OCI-LY7 (cell line): ENCODE results near the gene ATP6V0D1. TPM values are rescaled to one million over a fixed set of nuclear protein-coding genes. Genes with fewer than 3 reads are reported as not detected.

ENCODE experiments used
- BruUV-seq: library from RNA; stranded (reverse); fragments of 400-500 nt; replicated peaks from 2 replicates; lab custom pipeline; 2021; lab: Mats Ljungman, UMichigan
- CTCF ChIA-PET: fragments of 300-600 bp; sonication (Branson Sonifier 250); formaldehyde crosslinking; loops from one replicate; lab custom pipeline; 2022; ENCODE audit warnings: antibody characterized with exemption; ENCODE audit not compliant: unreplicated experiment; lab: Charles Lee
- POLR2A ChIA-PET: fragments of 300-600 bp; sonication (Branson Sonifier 250); formaldehyde crosslinking; loops from one replicate; lab custom pipeline; 2022; ENCODE audit warnings: antibody characterized with exemption; lab: Charles Lee
- DNase-seq: peaks from one replicate; pipeline ENCODE4 v3.0.0-alpha.2; 2015; ENCODE audit warnings: low spot score
- H2AFZ ChIP-seq: fragments of 200-600 bp; sonication (generic), shearing (Covaris generic); 2 replicates; pipeline ENCODE4 v1.6.1; 2014; ENCODE audit warnings: mild to moderate bottlenecking, antibody characterized with exemption, low read length, moderate library complexity
- H3K27ac ChIP-seq: fragments of 200-600 bp; sonication (generic); 2 replicates; pipeline ENCODE4 v1.5.1; 2014; ENCODE audit warnings: mixed run types, low read depth, mild to moderate bottlenecking, moderate library complexity, low read length, inconsistent platforms; ENCODE audit not compliant: poor library complexity, severe bottlenecking
- H3K36me3 ChIP-seq: fragments of 200-600 bp; sonication (generic); 2 replicates; pipeline ENCODE4 v1.6.1; 2014; ENCODE audit warnings: mild to moderate bottlenecking, antibody characterized with exemption, low read length, moderate library complexity, mixed read lengths; ENCODE audit not compliant: insufficient read depth
- H3K4me1 ChIP-seq: fragments of 200-600 bp; sonication (generic); 2 replicates; pipeline ENCODE4 v1.5.1; 2014; ENCODE audit warnings: mild to moderate bottlenecking, low read length; ENCODE audit not compliant: insufficient read depth, poor library complexity, severe bottlenecking
- H3K4me2 ChIP-seq: fragments of 200-600 bp; sonication (generic); 2 replicates; pipeline ENCODE4 v1.6.1; 2014; ENCODE audit warnings: mild to moderate bottlenecking, low read length
- H3K4me3 ChIP-seq: fragments of 200-600 bp; sonication (generic); 2 replicates; pipeline ENCODE4 v1.5.1; 2014; ENCODE audit warnings: mild to moderate bottlenecking, low read depth, low read length; ENCODE audit not compliant: poor library complexity, severe bottlenecking
- H3K79me2 ChIP-seq: fragments of 200-600 bp; sonication (generic); 2 replicates; pipeline ENCODE4 v1.6.1; 2016; ENCODE audit warnings: low read depth, mild to moderate bottlenecking, low read length, moderate library complexity, mixed read lengths; ENCODE audit not compliant: insufficient read depth
- H3K9me2 ChIP-seq: fragments of 200-600 bp; sonication (generic); 2 replicates; pipeline ENCODE4 v1.6.1; 2016; ENCODE audit warnings: mild to moderate bottlenecking, low read length, mixed read lengths; ENCODE audit not compliant: insufficient read depth
- H3K9me3 ChIP-seq: fragments of 200-600 bp; sonication (generic); 2 replicates; pipeline ENCODE4 v1.6.1; 2014; ENCODE audit warnings: mild to moderate bottlenecking, mixed run types, low read length, mixed read lengths
- H4K20me1 ChIP-seq: fragments of 200-600 bp; sonication (generic); 2 replicates; pipeline ENCODE4 v1.6.1; 2014; ENCODE audit warnings: mild to moderate bottlenecking, antibody characterized with exemption, low read length, moderate library complexity, mixed read lengths; ENCODE audit not compliant: insufficient read depth
- CTCF ChIP-seq: fragments of 200-600 bp; sonication (generic); conservative IDR thresholded peaks from 2 replicates; pipeline ENCODE4 v1.5.1; 2014; ENCODE audit warnings: mild to moderate bottlenecking, antibody characterized with exemption, low read length, moderate library complexity, mixed read lengths
- EZH2phosphoT487 ChIP-seq: fragments of 200-600 bp; sonication (generic); IDR thresholded peaks from 2 replicates; pipeline ENCODE4 v1.6.1; 2018; ENCODE audit warnings: low read depth, borderline replicate concordance, mild to moderate bottlenecking, mixed run types, antibody characterized with exemption, low read length, moderate library complexity, mixed read lengths
- intact Hi-C: fragments of 100-400 bp; cut with micrococcal nuclease; formaldehyde crosslinking; loops from one replicate; pipeline ENCODE4 v1.10.0; 2022; ENCODE audit not compliant: unreplicated experiment
- total RNA-seq, 2 experiments: library from RNA; depleted of rRNA in 1 of 2; stranded (reverse); fragments of >200 nt in 1 of 2; shearing (Covaris generic) in 1 of 2; gene quantifications; 2 replicates each; pipeline ENCODE4 v1.2.3, GENCODE V29; 2014 to 2022

Gene ATP6V0D1
- total RNA-seq, 2 experiments from 2014 or later = 24.4 to 38.0 TPM

- Histone ChIP-seq H3K79me2 (no peaks in the 10 kb centered on the region), H3K4me3 (no peak overlapping the region), H2AFZ (no peak overlapping the region), H3K9me3 (no peaks in the 10 kb centered on the region), H3K36me3 (peaks cover 4% of the 10 kb centered on the region; the same call in 1 of the 2 replicates), H3K4me1 (no peaks in the 10 kb centered on the region), H4K20me1 (no peaks in the 10 kb centered on the region; the same call in 1 of the 2 replicates), H3K9me2 (no peaks in the 10 kb centered on the region), H3K4me2 (no peak overlapping the region), H3K27ac (no peak overlapping the region)
- CTCF ChIA-PET = no interaction called here
- no TSS peak for BruUV-seq
- TF ChIP-seq EZH2phosphoT487 = no peak
- TF ChIP-seq CTCF = no peak
- intact Hi-C loops = no loop called here
- POLR2A ChIA-PET = interaction anchor here (0.7 kb wide), 1 partner anchor 525 kb away, joined by 3 read pairs; no protein-coding TSS in a partner anchor
- no peak for DNase-seq
Observed at GRCh38 chr16:67454104-67454503, 26.9 kb downstream of the ATP6V0D1 start.

- POLR2A ChIA-PET = no interaction called here
Observed at GRCh38 chr16:67451704-67452435, 29.1 kb downstream of the ATP6V0D1 start.

More at GRCh38 chr16:67451704-67452435, 29.1 kb downstream of the ATP6V0D1 start:
- TF ChIP-seq EZH2phosphoT487 (no peak), CTCF (no peak)
- Histone ChIP-seq H3K4me3 (no peak overlapping the region), H3K36me3 (peaks cover 4% of the 10 kb centered on the region; the same call in 1 of the 2 replicates), H3K9me2 (no peaks in the 10 kb centered on the region), H3K4me2 (no peak overlapping the region), H3K27ac (no peak overlapping the region), H3K4me1 (no peaks in the 10 kb centered on the region), H3K79me2 (no peaks in the 10 kb centered on the region), H2AFZ (no peak overlapping the region), H4K20me1 (no peaks in the 10 kb centered on the region), H3K9me3 (no peaks in the 10 kb centered on the region)
- BruUV-seq = no TSS peak
- intact Hi-C loops = no loop called here
- no peak for DNase-seq
- CTCF ChIA-PET = no interaction called here
